ENCODE results near the gene ESRRG.

DNA sequence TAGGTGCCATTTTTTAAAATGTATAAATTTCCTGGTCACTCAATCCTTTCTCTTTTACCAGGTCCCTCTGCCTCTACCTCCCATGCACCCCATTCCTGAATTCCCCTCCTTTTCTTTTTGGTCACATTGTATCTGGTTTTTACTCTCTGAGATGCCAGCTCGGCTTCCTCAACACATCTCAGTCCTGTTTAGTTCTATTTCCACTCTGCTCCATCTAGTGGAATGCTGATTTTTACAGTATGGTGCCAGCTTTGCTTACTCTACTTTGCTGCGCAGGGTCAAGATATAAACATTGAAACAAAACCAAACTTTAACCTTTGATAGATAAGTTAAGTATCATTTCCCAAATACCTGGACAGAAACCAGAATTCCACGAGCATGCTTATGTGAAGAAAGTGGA lies 96.0 kb downstream of the ESRRG start:
- TF ChIP-seq, protein P1, sequence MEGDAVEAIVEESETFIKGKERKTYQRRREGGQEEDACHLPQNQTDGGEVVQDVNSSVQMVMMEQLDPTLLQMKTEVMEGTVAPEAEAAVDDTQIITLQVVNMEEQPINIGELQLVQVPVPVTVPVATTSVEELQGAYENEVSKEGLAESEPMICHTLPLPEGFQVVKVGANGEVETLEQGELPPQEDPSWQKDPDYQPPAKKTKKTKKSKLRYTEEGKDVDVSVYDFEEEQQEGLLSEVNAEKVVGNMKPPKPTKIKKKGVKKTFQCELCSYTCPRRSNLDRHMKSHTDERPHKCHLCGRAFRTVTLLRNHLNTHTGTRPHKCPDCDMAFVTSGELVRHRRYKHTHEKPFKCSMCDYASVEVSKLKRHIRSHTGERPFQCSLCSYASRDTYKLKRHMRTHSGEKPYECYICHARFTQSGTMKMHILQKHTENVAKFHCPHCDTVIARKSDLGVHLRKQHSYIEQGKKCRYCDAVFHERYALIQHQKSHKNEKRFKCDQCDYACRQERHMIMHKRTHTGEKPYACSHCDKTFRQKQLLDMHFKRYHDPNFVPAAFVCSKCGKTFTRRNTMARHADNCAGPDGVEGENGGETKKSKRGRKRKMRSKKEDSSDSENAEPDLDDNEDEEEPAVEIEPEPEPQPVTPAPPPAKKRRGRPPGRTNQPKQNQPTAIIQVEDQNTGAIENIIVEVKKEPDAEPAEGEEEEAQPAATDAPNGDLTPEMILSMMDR (conservative IDR thresholded peaks at IDR 0.05; ENCODE audit: low read depth in 2 of 2): no peak; a peak in 1 of 4 replicates
- TF ChIP-seq, protein P2, sequence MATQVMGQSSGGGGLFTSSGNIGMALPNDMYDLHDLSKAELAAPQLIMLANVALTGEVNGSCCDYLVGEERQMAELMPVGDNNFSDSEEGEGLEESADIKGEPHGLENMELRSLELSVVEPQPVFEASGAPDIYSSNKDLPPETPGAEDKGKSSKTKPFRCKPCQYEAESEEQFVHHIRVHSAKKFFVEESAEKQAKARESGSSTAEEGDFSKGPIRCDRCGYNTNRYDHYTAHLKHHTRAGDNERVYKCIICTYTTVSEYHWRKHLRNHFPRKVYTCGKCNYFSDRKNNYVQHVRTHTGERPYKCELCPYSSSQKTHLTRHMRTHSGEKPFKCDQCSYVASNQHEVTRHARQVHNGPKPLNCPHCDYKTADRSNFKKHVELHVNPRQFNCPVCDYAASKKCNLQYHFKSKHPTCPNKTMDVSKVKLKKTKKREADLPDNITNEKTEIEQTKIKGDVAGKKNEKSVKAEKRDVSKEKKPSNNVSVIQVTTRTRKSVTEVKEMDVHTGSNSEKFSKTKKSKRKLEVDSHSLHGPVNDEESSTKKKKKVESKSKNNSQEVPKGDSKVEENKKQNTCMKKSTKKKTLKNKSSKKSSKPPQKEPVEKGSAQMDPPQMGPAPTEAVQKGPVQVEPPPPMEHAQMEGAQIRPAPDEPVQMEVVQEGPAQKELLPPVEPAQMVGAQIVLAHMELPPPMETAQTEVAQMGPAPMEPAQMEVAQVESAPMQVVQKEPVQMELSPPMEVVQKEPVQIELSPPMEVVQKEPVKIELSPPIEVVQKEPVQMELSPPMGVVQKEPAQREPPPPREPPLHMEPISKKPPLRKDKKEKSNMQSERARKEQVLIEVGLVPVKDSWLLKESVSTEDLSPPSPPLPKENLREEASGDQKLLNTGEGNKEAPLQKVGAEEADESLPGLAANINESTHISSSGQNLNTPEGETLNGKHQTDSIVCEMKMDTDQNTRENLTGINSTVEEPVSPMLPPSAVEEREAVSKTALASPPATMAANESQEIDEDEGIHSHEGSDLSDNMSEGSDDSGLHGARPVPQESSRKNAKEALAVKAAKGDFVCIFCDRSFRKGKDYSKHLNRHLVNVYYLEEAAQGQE (IDR thresholded peaks at IDR 0.05; ENCODE audit: unreplicated experiment): no peak
- TF ChIP-seq EZH2phosphoT487 (IDR thresholded peaks at IDR 0.05; ENCODE audit: unreplicated experiment): no peak
- TF ChIP-seq EZH2 (IDR thresholded peaks at IDR 0.05; ENCODE audit: low read depth, unreplicated experiment): no peak
- TF ChIP-seq, protein P3, sequence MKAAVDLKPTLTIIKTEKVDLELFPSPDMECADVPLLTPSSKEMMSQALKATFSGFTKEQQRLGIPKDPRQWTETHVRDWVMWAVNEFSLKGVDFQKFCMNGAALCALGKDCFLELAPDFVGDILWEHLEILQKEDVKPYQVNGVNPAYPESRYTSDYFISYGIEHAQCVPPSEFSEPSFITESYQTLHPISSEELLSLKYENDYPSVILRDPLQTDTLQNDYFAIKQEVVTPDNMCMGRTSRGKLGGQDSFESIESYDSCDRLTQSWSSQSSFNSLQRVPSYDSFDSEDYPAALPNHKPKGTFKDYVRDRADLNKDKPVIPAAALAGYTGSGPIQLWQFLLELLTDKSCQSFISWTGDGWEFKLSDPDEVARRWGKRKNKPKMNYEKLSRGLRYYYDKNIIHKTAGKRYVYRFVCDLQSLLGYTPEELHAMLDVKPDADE (IDR thresholded peaks at IDR 0.05): no peak
- TF ChIP-seq POLR2AphosphoS5 (IDR thresholded peaks at IDR 0.05; ENCODE audit: low read depth): no peak
- no peak for TF ChIP-seq JUNB (IDR thresholded peaks at IDR 0.05; ENCODE audit: unreplicated experiment)
- TF ChIP-seq CREB1 (CRISPR knock-in tag; IDR thresholded peaks at IDR 0.05; ENCODE audit: low read depth): no peak
- TF ChIP-seq NANOG (IDR thresholded peaks at IDR 0.05; ENCODE audit: borderline replicate concordance): no peak
- no peak for TF ChIP-seq STAT1 (IDR thresholded peaks at IDR 0.05; ENCODE audit: unreplicated experiment)
- TF ChIP-seq, protein P4, sequence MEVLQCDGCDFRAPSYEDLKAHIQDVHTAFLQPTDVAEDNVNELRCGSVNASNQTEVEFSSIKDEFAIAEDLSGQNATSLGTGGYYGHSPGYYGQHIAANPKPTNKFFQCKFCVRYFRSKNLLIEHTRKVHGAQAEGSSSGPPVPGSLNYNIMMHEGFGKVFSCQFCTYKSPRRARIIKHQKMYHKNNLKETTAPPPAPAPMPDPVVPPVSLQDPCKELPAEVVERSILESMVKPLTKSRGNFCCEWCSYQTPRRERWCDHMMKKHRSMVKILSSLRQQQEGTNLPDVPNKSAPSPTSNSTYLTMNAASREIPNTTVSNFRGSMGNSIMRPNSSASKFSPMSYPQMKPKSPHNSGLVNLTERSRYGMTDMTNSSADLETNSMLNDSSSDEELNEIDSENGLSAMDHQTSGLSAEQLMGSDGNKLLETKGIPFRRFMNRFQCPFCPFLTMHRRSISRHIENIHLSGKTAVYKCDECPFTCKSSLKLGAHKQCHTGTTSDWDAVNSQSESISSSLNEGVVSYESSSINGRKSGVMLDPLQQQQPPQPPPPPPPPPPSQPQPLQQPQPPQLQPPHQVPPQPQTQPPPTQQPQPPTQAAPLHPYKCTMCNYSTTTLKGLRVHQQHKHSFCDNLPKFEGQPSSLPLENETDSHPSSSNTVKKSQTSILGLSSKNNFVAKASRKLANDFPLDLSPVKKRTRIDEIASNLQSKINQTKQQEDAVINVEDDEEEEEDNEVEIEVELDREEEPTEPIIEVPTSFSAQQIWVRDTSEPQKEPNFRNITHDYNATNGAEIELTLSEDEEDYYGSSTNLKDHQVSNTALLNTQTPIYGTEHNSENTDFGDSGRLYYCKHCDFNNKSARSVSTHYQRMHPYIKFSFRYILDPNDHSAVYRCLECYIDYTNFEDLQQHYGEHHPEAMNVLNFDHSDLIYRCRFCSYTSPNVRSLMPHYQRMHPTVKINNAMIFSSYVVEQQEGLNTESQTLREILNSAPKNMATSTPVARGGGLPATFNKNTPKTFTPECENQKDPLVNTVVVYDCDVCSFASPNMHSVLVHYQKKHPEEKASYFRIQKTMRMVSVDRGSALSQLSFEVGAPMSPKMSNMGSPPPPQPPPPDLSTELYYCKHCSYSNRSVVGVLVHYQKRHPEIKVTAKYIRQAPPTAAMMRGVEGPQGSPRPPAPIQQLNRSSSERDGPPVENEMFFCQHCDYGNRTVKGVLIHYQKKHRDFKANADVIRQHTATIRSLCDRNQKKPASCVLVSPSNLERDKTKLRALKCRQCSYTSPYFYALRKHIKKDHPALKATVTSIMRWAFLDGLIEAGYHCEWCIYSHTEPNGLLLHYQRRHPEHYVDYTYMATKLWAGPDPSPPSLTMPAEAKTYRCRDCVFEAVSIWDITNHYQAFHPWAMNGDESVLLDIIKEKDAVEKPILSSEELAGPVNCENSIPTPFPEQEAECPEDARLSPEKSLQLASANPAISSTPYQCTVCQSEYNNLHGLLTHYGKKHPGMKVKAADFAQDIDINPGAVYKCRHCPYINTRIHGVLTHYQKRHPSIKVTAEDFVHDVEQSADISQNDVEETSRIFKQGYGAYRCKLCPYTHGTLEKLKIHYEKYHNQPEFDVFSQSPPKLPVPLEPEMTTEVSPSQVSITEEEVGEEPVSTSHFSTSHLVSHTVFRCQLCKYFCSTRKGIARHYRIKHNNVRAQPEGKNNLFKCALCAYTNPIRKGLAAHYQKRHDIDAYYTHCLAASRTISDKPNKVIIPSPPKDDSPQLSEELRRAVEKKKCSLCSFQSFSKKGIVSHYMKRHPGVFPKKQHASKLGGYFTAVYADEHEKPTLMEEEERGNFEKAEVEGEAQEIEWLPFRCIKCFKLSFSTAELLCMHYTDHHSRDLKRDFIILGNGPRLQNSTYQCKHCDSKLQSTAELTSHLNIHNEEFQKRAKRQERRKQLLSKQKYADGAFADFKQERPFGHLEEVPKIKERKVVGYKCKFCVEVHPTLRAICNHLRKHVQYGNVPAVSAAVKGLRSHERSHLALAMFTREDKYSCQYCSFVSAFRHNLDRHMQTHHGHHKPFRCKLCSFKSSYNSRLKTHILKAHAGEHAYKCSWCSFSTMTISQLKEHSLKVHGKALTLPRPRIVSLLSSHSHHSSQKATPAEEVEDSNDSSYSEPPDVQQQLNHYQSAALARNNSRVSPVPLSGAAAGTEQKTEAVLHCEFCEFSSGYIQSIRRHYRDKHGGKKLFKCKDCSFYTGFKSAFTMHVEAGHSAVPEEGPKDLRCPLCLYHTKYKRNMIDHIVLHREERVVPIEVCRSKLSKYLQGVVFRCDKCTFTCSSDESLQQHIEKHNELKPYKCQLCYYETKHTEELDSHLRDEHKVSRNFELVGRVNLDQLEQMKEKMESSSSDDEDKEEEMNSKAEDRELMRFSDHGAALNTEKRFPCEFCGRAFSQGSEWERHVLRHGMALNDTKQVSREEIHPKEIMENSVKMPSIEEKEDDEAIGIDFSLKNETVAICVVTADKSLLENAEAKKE (CRISPR knock-in tag; IDR thresholded peaks at IDR 0.05): no peak

Measured in GM23338 (cell line).